ENCODE measurements around the gene CREM. TPM values are rescaled to one million over a fixed set of nuclear protein-coding genes. Genes with fewer than 3 reads are reported as not detected.

The CREM gene
- total and polyA plus RNA-seq, 10 of the 15 experiments (the other 5 are each of a cell fraction or from before 2014, with no cell fraction given): 51.3 to 115 (median 70.6) TPM

DNA sequence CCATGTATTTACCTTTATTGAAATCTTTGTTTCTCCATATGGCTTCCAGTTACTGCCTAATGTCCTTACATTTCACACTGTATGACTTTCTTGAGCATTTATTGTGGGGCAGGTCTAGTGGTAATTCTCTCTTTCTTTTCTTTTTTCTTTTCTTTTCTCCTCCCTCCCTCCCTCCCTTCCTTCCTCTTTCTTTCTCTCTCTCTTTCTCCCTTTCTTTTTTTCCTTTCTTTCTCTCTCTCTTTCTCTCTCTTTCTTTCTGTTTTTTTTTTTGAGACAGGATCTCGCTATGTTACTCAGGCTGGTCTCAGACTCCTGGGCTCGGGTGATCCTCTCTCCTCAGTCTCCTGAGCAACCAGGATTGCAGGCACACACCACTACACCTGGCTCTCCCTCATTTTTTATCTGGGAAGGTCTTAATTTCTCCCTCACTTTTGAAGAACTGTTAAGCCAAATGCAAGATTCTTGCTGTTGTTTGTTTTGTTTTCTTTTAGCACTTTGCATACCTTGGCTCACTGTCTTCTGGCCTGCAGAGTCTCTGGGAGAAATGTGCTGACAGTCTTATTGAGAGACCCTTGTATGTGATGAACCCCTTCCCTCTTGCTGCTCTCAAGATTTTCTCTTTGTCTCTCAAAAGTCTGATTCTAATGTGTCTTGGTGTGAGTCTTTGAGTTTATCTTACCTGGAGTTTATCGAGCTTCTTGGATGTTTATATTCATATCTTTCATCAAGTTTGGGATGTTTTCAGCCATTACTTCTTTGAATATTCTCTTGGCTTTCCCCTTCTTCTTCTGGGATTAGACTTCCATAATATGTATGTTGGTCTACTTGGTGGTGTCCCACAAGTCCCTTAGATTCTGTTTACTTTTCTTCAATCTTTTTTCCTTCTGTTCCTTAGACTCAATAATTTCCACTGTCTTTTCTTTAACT, 130.7 kb downstream of the CREM start:
- intact Hi-C loops (cut with micrococcal nuclease; ENCODE audit: unreplicated experiment): no loop called here
- 44% methylated on average over 2 of the region's 3 CpGs for WGBS (ENCODE audit: insufficient coverage, insufficient replicate concordance, low lambda C conversion rate, missing lambda C conversion rate)
- Histone ChIP-seq H3K4me2 (ENCODE audit: control insufficient read depth, insufficient read depth) (no peak overlapping the region), H3K27me3 (replicated peaks in 1 of 2; ENCODE audit: control insufficient read depth in 2 of 2, insufficient read depth in 2 of 2, low read length in 1 of 2) (no peaks in the 10 kb centered on the region), H3K9ac (ENCODE audit: control insufficient read depth, insufficient read depth, low read length) (no peak overlapping the region), H3K9me3 (replicated peaks; ENCODE audit: control insufficient read depth, insufficient read depth, low read length) (no peaks in the 10 kb centered on the region; the same call in 2 of the 3 replicates), H3K79me2 (ENCODE audit: control insufficient read depth, insufficient read depth, low read length) (no peaks in the 10 kb centered on the region), H3K4me1 (ENCODE audit: control insufficient read depth, insufficient read depth, low read length) (no peaks in the 10 kb centered on the region), H3K4me3 (no peak overlapping the region), H3K36me3 (ENCODE audit: control insufficient read depth in 2 of 2, insufficient read depth in 2 of 2, low read length in 1 of 2) (no peaks in the 10 kb centered on the region), H3K27ac (ENCODE audit: control insufficient read depth, insufficient read depth) (no peak overlapping the region), H4K20me1 (ENCODE audit: control insufficient read depth, insufficient read depth) (no peaks in the 10 kb centered on the region), H2AFZ (ENCODE audit: control insufficient read depth, low read depth, low read length) (no peak overlapping the region)
- ChIA-PET POLR2A (no interaction called here), RAD21 (ENCODE audit: unreplicated experiment) (no interaction called here), CTCF (interaction anchor here (0.7 to 1.3 kb wide), 2 partner anchors 40 to 533 kb away, joined by 3 read pairs; no protein-coding TSS in a partner anchor), SMC1A (ENCODE audit: uncharacterized antibody, unreplicated experiment) (no interaction called here)
- TF ChIP-seq ZZZ3 (IDR thresholded peaks at IDR 0.05; ENCODE audit: control insufficient read depth, insufficient read length, low read depth) (no peak), RFX5 (IDR thresholded peaks at IDR 0.05; ENCODE audit: low read depth, low read length) (no peak), TBL1XR1 (IDR thresholded peaks at IDR 0.05; ENCODE audit: low read depth, low read length) (no peak), RELA (IDR thresholded peaks at IDR 0.05; ENCODE audit: borderline replicate concordance, partially characterized antibody) (no peak), SMC3 (IDR thresholded peaks at IDR 0.05; ENCODE audit: borderline replicate concordance, low read length) (no peak)
- TF ChIP-seq, protein P1, sequence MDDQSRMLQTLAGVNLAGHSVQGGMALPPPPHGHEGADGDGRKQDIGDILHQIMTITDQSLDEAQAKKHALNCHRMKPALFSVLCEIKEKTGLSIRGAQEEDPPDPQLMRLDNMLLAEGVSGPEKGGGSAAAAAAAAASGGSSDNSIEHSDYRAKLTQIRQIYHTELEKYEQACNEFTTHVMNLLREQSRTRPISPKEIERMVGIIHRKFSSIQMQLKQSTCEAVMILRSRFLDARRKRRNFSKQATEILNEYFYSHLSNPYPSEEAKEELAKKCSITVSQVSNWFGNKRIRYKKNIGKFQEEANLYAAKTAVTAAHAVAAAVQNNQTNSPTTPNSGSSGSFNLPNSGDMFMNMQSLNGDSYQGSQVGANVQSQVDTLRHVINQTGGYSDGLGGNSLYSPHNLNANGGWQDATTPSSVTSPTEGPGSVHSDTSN (IDR thresholded peaks at IDR 0.05; ENCODE audit: insufficient replicate concordance, low read depth, low read length): no peak
- TF ChIP-seq, protein P2, sequence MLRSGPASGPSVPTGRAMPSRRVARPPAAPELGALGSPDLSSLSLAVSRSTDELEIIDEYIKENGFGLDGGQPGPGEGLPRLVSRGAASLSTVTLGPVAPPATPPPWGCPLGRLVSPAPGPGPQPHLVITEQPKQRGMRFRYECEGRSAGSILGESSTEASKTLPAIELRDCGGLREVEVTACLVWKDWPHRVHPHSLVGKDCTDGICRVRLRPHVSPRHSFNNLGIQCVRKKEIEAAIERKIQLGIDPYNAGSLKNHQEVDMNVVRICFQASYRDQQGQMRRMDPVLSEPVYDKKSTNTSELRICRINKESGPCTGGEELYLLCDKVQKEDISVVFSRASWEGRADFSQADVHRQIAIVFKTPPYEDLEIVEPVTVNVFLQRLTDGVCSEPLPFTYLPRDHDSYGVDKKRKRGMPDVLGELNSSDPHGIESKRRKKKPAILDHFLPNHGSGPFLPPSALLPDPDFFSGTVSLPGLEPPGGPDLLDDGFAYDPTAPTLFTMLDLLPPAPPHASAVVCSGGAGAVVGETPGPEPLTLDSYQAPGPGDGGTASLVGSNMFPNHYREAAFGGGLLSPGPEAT (IDR thresholded peaks at IDR 0.05; ENCODE audit: low read depth): no peak
- no peak for DNase-seq (ENCODE audit: low read depth, low spot score)
- in situ Hi-C loops (cut with MboI): no loop called here
- no peak for ATAC-seq
- no peak for FAIRE-seq
- BruUV-seq (replicated peaks): no TSS peak

Data from GM12878 (cell line).